ENCODE measurements around the gene SRBD1.

SRBD1 gene

GRCh38 chr2:45468279-45468678 lies 142.8 kb downstream of the SRBD1 start:
- TF ChIP-seq GATA3 (IDR thresholded peaks at IDR 0.05; ENCODE audit: low read depth, low read length) (no peak), GATA2 (IDR thresholded peaks at IDR 0.05; ENCODE audit: low read depth, low read length) (no peak)

- no peak for TF ChIP-seq GATA2 (IDR thresholded peaks at IDR 0.05; ENCODE audit: low read depth, low read length)
- no peak for TF ChIP-seq GATA3 (IDR thresholded peaks at IDR 0.05; ENCODE audit: low read depth, low read length)
These were observed 145.0 kb downstream of the SRBD1 start for GRCh38 chr2:45466053-45466452.

- no peak for TF ChIP-seq GATA3 (IDR thresholded peaks at IDR 0.05; ENCODE audit: low read depth, low read length)
- no peak for TF ChIP-seq GATA2 (IDR thresholded peaks at IDR 0.05; ENCODE audit: low read depth, low read length)
These were observed 150.2 kb downstream of the SRBD1 start for GRCh38 chr2:45460825-45461224.

- TF ChIP-seq GATA3 (IDR thresholded peaks at IDR 0.05; ENCODE audit: low read depth, low read length) (peak; percentile 46; the same call in 1 of the 2 replicates), GATA2 (IDR thresholded peaks at IDR 0.05; ENCODE audit: low read depth, low read length) (peak; percentile 9; the same call in 1 of the 2 replicates)
These were observed 151.2 kb downstream of the SRBD1 start for GRCh38 chr2:45459860-45460259.

- TF ChIP-seq GATA3 (IDR thresholded peaks at IDR 0.05; ENCODE audit: low read depth, low read length) (no peak), GATA2 (IDR thresholded peaks at IDR 0.05; ENCODE audit: low read depth, low read length) (no peak)
These were observed 152.0 kb downstream of the SRBD1 start for GRCh38 chr2:45458909-45459563.

GRCh38 chr2:45457211-45457945 lies 153.7 kb downstream of the SRBD1 start:
- TF ChIP-seq GATA3 (IDR thresholded peaks at IDR 0.05; ENCODE audit: low read depth, low read length), result no peak

GRCh38 chr2:45452866-45453265 lies 158.2 kb downstream of the SRBD1 start:
- TF ChIP-seq GATA3 (IDR thresholded peaks at IDR 0.05; ENCODE audit: low read depth, low read length), result no peak
- no peak for TF ChIP-seq GATA2 (IDR thresholded peaks at IDR 0.05; ENCODE audit: low read depth, low read length)

GRCh38 chr2:45450634-45451033 lies 160.4 kb downstream of the SRBD1 start:
- TF ChIP-seq GATA2 (IDR thresholded peaks at IDR 0.05; ENCODE audit: low read depth, low read length) (no peak), GATA3 (IDR thresholded peaks at IDR 0.05; ENCODE audit: low read depth, low read length) (no peak)

- no peak for TF ChIP-seq GATA3 (IDR thresholded peaks at IDR 0.05; ENCODE audit: low read depth, low read length)
These were observed 162.8 kb downstream of the SRBD1 start for GRCh38 chr2:45448217-45448616.

GRCh38 chr2:45446016-45446415 lies 165.1 kb downstream of the SRBD1 start:
- TF ChIP-seq GATA3 (IDR thresholded peaks at IDR 0.05; ENCODE audit: low read depth, low read length) (no peak), GATA2 (IDR thresholded peaks at IDR 0.05; ENCODE audit: low read depth, low read length) (no peak)

GRCh38 chr2:45445037-45445436 lies 166.0 kb downstream of the SRBD1 start:
- TF ChIP-seq GATA2 (IDR thresholded peaks at IDR 0.05; ENCODE audit: low read depth, low read length) (no peak), GATA3 (IDR thresholded peaks at IDR 0.05; ENCODE audit: low read depth, low read length) (no peak)

- TF ChIP-seq GATA3 (IDR thresholded peaks at IDR 0.05; ENCODE audit: low read depth, low read length) (no peak), GATA2 (IDR thresholded peaks at IDR 0.05; ENCODE audit: low read depth, low read length) (no peak)
These were observed 168.1 kb downstream of the SRBD1 start for GRCh38 chr2:45443012-45443411.

GRCh38 chr2:45442026-45442425 lies 169.0 kb downstream of the SRBD1 start:
- TF ChIP-seq GATA3 (IDR thresholded peaks at IDR 0.05; ENCODE audit: low read depth, low read length) (no peak), GATA2 (IDR thresholded peaks at IDR 0.05; ENCODE audit: low read depth, low read length) (no peak)

GRCh38 chr2:45441571-45441970 lies 169.5 kb downstream of the SRBD1 start:
- TF ChIP-seq GATA2 (IDR thresholded peaks at IDR 0.05; ENCODE audit: low read depth, low read length) (no peak), GATA3 (IDR thresholded peaks at IDR 0.05; ENCODE audit: low read depth, low read length) (no peak)
